ENCODE data around the gene NUDT15.
"Not testable (repeated sequence)": the region's sequence is repeated elsewhere in the genome, so short reads cannot be mapped to it uniquely, and the experiment has no call there.

NUDT15 gene

DNA sequence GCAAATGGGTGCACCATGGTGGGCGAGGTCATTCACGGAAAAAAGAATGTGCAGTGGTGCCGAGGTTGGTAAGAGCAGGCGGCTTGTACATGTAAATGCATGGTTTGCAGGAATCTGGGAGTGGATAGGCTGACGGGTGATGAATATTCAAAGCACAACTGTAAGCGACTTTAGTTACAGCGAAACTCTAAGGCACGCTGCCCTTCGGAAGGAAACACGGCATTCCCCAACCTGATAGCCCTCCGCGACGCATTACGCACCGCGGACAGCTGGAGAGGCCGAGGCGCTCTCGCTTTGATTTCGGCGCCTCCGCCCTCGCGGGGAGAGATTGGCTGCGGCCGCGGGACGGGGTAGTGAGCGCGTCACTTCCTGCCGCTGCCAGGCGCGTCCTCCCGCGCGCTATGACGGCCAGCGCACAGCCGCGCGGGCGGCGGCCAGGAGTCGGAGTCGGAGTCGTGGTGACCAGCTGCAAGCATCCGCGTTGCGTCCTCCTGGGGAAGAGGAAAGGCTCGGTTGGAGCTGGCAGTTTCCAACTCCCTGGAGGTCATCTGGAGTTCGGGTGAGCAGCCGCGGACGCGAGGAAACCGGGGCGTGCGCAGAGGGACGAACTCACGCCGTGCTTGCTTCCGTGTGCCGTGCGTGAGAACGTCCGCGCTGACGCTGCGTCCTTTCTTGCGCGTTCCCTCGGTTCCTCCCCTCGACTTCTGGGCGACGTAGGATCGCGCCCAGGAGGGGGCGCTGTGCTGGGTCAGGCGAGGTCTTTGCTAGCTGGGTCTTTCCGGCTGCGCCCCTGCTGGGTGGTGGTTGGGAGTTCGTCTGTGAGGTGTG lies at the start of gene NUDT15:
Gene NUDT15, plus strand, starts transcription at position 381 of the 828 bp plus-strand sequence. Its CDS starts 21 bp downstream, at position 402.
- peak; percentile 91 to 92 for DNase-seq (ENCODE audit: low read depth in 2 of 2)

DNA sequence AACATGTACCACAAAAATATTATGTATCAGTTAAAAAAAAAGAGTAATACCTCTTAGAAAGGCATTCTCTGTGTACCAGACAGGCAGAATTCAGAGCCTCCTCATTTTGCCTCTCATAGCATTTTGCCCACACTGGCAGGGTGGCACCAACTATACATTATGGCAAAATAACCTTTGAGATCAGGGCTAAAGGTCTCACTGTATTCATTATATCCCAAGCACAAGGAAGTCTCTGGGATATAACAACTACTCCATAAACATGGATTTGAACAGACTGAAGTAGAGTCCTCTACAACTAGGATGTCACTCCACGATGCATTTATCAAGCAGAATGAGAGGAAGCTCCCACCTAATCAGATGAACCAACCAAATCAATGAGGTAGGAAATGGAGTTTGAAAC lies 47.1 kb upstream of the NUDT15 start:
- no peak for DNase-seq (ENCODE audit: low read depth in 2 of 2)

DNA sequence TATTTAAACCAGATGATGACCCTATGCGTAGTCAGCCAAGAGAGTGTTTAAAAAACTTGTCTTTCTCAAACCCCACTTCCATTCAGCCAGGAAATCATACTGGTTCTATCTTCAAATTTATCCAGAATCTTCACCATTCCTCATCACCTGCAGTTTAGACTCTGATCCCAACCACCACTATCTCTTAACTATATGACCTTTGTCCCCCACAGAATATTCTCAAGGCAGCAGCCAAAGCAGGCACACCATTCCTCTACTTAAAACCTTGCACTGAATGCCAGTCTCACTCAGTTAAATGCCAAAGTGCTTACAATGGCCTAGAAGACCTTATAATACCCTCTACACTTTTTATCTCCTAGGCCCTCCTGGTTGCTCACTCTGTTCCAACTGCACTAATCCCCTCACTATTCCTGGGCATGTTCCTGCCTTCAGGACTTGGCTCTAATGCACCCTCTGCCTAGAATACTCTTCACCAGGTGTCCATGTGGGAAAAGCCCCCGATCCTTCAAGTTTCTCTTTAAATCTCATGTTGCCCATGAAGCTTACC lies 46.5 kb upstream of the NUDT15 start:
- no peak for DNase-seq (ENCODE audit: low read depth in 2 of 2)

DNA sequence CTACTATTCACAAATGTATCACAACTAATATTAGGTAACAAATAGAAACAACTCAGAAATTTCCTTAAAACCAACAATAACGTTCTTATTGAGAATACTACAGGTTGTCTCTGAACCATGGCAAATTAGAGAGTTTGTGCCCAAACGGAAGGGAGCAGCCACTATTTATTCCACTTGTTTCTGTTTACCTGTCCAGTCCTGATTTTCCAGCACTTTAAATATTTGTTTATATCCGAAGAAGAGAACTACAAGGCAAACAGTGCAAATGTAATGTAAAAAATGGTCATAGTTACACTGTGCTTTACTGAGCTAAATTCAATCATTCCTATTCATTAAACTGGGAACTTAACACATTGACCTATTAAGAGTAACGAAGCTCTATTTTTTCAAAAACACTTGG lies 45.7 kb upstream of the NUDT15 start:
- DNase-seq (ENCODE audit: low read depth in 2 of 2): no peak

DNA sequence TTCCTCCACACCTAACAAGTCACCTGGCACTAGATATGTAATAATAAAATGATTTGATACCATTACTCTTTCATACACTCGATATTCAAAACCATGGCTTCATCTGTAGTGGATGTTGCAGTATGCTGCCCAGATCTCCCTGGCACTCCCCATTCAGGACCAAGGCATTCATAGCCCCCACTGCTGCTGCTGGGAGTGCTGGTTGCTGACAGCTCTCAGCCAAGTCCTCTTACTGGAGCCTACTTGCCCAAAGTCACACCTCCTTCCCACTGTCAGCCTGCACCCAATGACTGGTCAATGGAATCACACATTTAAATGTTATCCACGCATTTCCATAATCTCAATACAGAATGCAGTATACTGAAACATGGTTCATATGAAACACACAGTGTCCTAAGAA lies 40.1 kb upstream of the NUDT15 start:
- DNase-seq (ENCODE audit: low read depth in 2 of 2): no peak

DNA sequence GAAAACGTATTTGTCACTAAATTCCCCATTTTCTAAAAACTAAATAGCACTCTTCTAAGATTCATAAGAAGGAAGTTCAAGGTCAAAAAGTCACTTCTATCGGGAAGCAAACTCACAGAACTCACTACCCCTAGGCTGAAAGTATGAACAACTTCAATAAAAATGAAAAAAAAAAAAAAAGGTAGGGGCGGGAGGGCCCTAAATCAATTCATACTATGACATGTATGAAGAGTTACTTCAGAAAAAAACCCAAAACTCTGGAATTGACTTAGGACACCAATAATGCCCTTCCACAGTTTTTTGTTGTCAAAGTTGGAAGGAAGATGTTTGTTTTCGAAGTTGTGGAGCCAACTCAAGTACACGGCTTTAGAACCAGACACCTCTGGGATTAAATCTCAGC lies 37.6 kb upstream of the NUDT15 start:
- no peak for DNase-seq (ENCODE audit: low read depth in 2 of 2)

DNA sequence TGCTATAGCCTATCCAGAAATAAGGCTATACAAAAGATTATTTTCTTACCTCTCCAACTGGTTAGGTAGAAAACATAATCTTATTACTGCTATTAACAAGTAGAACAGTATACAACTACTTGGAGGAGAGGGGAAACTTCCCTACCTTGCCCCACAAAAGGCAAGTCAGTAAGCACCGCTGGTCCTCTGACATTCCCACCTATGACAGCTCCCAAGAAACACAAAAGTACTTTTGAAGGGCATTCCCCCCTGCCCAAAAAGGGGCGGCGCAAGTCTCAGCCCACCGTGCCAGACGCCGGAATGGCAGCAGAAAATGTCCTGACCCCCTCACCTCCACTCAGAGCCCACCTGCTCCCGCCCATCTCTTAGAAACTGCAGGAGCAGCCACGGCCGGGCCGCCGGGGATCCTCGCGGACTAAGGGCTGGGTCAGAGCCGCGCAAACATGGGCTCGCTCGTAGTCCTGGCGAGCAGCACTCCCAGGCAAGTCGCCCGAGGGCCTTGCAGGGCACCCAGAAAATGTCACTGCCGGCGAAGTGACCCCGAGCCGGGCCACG lies 36.9 kb upstream of the NUDT15 start:
- DNase-seq (ENCODE audit: low read depth in 2 of 2): peak in 1 of 2 donors; percentile 0

DNA sequence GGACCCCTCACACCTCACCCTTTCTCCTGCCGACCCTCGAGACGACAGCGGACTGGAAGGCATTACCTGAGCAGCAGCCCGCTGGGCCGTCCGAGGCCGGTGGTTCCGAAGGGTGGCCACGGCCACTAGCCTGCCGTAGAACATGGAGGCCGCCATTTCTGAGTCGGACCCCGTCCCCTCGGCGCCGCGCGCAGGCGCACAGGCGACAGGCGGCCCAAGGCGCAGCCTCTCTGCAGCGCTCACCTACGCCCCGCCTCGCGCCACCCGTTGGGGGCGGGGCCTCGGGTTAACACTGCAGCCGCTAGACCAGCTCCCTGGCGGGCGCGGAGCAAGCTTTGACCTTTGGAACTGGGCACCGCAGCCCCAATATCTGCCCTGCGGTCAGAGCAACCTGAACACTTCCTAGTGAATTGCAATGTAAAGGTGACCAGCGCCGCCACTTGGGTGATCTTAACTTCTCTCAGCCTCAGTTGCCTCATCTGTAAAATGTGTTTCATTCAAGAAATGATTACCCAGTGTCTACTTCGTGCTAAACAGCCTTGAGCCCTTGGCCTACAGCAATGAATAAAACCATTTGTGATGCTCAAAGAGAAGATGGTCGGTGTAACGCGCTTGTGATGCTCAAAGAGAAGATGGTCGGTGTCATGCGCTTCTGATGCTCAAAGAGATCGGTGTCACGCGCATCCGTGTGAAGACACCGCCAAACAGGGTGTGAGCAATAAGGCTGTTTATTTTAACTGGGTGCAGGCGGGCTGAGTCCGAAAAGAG lies 36.2 kb upstream of the NUDT15 start, which contains the start of gene SUCLA2:
Gene SUCLA2, minus strand, starts transcription at position 160 of the 768 bp plus-strand sequence. Its CDS starts 4 bp downstream, at position 156.
- DNase-seq (ENCODE audit: low read depth in 2 of 2): peak; percentile 92 to 94

DNA sequence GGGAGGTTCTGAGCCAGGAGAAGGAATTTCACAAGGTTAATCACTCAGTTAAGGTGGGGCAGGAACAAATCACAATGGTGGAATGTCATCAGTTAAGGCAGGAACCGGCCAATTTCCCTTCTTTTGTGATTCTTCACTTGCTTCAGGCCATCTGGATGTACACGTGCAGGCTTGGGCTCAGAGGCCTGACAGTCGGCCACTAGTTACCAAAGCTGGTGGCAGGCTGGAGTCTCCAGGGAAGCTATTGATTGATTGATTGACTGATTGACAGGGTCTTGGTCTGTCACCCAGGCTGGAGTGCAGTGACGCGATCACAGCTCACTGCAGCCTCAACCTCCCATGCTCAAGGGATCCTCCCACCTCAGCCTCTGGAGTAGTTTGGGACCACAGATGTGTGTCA lies 35.5 kb upstream of the NUDT15 start:
- DNase-seq (ENCODE audit: low read depth in 2 of 2): not testable (repeated sequence)

DNA sequence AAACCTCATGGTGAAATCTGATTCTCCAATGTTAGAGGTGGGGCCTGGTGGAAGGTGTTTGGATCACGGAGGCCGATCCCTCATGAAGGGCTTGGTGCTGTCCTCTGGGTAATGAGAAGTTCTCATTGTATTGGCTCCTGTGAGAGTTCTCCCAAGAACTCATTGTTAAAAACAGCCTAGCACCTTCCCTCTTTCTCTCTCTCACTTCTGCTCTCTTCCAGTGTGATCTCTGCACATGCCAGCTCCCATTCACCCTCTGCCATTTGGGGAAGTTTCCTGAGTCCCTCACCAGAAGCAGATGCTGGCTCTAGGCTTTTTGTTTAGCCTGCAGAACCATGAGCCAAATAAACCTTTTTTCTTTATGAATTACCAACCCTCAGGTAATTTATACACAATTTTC lies 33.3 kb upstream of the NUDT15 start:
- DNase-seq (ENCODE audit: low read depth in 2 of 2): no peak

DNA sequence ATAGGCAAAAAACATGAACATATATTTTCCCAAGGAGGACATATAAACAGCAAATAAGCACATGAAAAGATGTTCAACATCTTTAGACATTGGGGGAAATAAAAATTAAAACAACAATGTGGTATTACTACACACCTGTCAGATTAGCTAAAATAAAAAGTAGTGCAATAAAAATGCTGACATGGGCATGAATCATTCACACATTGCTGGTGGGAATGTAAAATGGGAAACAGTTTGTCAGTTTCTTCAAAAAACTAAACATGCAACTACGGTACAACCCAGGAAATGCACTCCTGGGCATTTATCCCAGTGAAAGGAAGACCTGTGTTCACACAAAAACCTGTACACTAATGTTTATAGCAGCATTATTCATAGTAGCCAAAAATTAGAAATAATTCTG lies 31.1 kb upstream of the NUDT15 start:
- DNase-seq (ENCODE audit: low read depth in 2 of 2): no peak

DNA sequence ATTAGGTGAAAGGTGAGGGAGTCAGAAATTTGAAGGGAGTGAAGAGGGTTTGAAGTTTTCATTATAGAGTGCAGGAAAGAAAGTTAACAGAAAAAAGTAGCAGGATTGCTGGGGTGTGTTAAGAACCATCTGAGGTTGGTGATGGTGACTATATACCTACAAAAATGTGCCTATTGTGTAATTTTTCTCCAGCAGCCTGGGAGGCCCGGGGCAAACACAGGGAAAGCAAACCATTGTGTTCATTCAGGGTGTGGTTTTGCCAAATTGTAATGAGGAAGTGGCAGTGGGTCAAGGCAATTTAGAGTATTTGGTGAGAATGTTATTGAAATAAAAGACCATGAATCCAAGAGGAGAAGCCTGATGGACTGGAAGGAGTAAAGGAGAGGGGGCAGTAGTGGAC lies 28.2 kb upstream of the NUDT15 start:
- no peak for DNase-seq (ENCODE audit: low read depth in 2 of 2)

DNA sequence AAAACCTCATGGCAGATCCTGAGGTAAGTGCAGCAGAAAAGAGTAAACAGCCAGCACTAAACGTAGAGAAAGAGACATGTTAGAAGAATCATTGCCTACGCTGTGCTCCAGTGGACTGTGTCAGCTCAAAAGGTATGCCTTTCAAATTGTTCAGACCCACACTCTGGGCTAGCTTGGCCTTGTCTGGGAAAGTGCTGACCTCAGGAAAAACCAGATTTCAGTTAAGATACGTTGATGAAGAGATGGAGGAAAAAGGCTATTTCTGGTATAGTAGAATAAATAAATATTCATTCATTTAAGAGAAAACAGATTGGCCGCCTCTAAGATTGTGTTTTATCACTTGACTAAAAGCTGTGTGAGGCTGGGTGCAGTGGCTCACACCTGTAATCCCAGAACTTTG lies 26.8 kb upstream of the NUDT15 start:
- DNase-seq (ENCODE audit: low read depth in 2 of 2): no peak

DNA sequence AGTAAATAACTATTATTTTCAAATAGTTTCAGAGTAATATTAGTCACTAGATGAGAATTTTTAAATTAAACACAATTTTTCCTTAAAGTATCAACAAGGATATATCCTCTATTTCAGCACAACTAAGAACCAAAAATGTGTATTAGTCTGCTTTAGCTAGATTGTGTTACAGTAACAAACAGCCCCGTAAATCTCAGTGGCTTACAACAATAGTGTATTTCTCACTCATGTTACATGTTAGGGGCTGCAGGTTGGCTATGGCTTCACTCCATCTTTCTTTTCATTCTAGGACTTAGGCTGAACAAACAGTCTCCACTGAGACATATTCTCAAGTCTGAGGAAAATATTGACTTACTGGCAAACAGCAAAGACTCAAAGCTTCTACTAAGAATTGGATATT lies 24.9 kb upstream of the NUDT15 start:
- DNase-seq (ENCODE audit: low read depth in 2 of 2): no peak

DNA sequence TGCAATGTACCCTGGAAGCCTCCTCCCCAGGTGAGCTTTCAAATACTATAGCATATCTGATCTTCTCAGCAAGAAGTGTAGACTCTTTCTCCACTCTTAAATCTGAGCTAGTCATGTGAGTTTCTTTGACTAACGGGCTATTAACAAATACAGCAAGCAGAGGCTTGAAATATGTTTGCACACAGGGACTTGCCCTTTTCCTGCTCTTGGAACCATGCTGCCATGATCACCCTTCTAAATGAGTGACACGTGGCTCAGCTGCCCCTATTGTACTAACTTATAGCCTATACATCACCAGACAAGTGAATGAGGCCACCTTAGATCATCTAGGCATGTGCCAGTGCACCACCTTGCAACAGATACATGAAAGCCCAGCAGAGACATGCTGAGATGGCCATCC lies 23.2 kb upstream of the NUDT15 start:
- no peak for DNase-seq (ENCODE audit: low read depth in 2 of 2)

DNA sequence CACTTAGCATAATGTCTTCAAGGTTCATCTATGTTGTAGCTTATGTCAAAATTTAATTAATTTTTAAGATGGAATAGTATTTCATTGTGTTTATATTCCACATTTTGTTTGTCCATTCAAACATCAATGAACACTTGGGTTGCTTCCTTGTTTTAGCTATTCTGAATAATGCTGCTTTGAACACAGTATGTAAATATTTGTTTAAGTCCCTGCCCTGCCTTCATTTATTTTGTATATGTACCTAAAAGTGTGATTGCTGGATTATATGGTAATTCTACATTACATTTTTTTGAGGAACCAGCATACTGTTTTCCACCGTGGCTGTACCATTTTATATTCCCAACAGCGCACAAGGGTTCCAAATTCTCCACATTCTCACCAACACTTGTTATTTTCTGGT lies 18.9 kb upstream of the NUDT15 start:
- no peak for DNase-seq (ENCODE audit: low read depth in 2 of 2)

DNA sequence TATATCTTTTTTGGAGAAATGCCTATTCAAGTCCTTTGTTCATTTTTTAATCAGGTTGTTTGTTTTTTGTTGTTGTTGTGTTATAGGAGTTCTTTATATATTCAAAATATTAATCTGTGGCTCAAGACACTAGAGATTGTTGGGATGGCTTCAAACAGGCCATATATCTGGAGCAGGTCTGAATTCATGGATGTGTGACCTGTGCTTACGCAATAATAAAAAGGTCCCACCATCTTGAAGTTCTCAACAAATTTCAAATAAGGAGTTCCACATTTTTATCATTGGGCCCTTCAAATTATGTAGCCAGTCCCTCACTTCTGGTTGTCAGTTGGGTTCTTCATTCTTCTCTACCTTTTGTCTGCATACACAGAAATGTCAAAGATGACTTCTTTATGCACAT lies 17.7 kb upstream of the NUDT15 start:
- DNase-seq (ENCODE audit: low read depth in 2 of 2): no peak

DNA sequence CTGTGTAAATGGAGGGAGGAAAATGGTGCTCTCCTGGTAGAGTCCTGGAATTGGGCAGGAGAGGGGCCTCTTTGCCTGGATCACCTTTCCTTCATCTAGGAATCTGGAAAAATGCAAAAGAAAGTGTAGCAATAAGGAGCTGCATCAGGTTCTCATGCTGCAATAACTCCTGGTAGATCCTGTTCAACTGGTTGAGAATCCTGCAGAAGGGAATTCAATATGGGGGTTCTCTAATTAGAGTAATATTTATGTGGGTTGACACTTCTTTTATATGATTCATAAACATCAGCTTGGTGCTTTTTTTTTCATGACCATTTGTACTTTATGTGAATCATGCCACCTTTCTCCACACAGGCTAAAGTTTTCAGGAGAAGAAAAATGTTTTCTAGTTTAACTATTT lies 9.5 kb upstream of the NUDT15 start:
- DNase-seq (ENCODE audit: low read depth in 2 of 2): no peak

DNA sequence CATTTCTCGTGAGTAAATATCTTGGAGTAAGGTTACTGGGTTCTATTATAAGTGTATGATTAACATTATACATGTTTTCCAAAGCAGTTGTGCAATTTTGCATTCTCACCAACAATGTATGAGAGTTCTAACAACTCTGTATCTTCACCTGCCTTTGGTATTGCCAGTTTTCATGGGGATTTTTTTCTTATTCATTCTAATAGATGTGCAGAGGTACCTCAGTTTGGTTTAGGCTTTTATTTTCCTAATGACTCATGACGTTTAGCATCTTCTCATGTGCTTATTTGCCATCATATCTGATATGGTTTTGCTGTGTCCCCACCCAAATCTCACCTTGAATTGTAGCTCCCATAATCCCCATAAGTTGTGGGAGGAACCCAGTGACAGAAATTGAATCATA lies 7.7 kb upstream of the NUDT15 start:
- DNase-seq (ENCODE audit: low read depth in 2 of 2): no peak

DNA sequence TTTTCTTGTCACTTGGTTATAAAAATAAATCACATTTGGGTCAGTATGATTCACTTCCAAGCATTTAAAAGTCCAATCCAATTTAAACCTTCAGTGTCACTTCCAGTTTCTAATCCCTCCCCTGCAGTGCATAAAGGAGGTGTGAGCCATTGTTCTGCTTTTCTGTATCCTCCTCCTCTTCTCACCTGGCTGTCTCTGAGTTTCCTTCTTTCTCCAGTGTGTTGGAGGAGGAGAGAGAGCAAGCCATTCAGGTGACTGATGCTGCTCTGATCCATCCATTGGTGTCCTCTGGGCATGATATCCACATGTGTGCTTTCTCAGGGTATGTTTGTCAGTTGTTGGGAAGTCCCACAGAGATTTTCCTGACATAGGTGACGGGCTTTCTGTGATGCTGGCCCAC lies 1.2 kb downstream of the NUDT15 start:
- DNase-seq (ENCODE audit: low read depth in 2 of 2): no peak

DNA sequence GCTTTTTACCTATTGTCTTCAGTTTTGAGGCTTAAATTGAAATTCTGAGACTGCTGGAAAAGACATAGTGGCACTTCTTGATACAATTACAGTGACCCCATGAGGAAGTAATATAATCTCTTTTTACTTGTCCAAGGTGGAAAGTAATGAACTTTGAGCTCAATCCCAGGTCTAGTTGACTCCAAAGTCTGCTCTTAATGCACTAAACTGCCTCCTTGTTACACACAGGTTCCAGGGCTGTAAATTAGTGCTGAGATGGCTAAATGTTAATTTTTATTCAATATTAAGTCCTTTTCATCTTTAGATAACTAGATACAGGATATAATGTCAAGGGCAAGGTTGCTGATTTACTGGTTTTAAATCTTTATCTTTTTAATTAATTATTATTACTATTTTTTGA lies 2.5 kb downstream of the NUDT15 start:
- DNase-seq (ENCODE audit: low read depth in 2 of 2): no peak

DNA sequence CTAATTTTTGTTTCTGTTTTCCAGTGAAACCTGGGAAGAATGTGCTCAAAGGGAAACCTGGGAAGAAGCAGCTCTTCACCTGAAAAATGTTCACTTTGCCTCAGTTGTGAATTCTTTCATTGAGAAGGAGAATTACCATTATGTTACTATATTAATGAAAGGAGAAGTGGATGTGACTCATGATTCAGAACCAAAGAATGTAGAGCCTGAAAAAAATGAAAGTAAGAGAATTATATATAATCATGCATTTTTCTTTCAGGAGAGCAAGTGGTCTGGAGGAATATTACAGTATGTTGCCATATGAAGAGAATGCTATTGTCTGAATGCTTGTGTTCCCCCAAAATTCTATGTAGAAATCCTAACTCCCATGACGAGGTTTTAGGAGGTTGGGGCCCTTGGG lies 3.4 kb downstream of the NUDT15 start:
- DNase-seq (ENCODE audit: low read depth in 2 of 2): no peak

DNA sequence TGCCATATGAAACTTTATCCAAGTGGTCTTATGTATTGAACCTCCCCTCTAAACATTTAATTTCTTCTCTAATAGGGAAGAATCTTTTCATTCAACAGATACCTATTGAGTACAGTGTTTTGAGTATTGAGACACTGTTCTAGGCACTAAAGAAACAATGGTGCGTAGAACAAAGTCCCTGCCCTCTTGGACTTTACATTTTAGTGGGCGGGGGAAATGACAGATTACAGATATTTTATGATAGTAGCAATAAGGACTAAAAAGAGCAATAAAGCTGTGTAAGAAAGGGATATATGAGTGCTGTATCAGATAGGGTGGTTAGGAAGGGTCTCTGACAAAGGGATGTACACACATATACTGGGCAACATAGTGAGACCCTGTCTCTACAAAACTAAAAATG lies 5.4 kb downstream of the NUDT15 start:
- no peak for DNase-seq (ENCODE audit: low read depth in 2 of 2)
